IPS-20b (cell line): ENCODE data around the gene SLC2A6.

ENCODE experiments used
- H3K27ac ChIP-seq: one replicate; pipeline ENCODE4 v1.5.1; 2013; ENCODE audit warnings: low read length
- H3K27me3 ChIP-seq: 2 replicates; pipeline ENCODE4 v1.6.1; 2013; ENCODE audit warnings: mild to moderate bottlenecking, low read length, inconsistent platforms; ENCODE audit not compliant: insufficient read depth
- H3K36me3 ChIP-seq: 2 replicates; pipeline ENCODE4 v1.6.1; 2013; ENCODE audit warnings: low read depth, mild to moderate bottlenecking, inconsistent platforms, low read length, moderate library complexity; ENCODE audit not compliant: insufficient read depth
- H3K4me1 ChIP-seq: 2 replicates; pipeline ENCODE4 v1.6.1; 2013; ENCODE audit warnings: mild to moderate bottlenecking, control low read depth, inconsistent platforms, low read length, moderate library complexity; ENCODE audit not compliant: insufficient read depth
- H3K4me3 ChIP-seq: 2 replicates; pipeline ENCODE4 v1.5.1; 2013; ENCODE audit warnings: mild to moderate bottlenecking, low read length, inconsistent platforms
- H3K9ac ChIP-seq: 2 replicates; pipeline ENCODE4 v1.6.1; 2013; ENCODE audit warnings: low read depth, mild to moderate bottlenecking, inconsistent platforms, low read length, moderate library complexity
- H3K9me3 ChIP-seq: 2 replicates; pipeline ENCODE4 v1.6.1; 2013; ENCODE audit warnings: mild to moderate bottlenecking, low read depth, low read length, inconsistent platforms; ENCODE audit not compliant: insufficient read depth

The SLC2A6 gene

DNA sequence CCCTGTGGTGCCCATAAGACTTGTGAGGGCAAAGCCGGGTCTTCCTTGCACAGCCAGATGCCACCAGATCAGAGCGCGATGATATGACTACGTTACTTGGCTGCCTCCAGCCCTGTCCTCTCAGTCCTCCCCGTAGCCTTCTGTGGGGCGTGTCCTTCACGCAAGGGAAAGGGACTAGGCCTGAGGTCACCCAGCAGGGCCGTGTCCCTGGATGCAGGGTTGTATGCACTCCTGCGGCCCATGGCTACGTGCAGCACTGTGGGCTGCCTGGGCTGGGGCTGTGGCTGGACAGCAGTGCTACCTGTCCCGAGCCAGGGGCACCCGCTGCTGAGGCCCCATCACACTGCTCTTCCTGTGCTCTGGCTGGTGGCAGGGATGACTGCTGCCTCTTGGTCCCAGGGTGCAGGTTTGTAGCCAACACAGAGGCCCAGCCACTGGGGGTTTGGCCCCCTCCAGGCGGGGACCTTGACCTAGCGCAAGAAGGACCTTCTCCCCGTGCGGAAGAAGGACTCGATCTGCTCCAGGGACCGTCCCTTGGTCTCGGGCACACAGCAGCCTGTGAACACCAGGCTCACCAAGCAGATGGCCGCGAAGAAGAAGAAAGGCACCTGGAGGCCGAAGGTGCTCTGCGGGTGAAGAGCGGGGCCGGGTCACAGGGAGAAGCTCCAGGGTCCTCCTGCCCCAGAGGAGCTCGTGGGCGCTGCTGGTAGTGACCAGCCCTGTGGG lies 7.2 kb downstream of the SLC2A6 start:
- Histone ChIP-seq H3K4me3 (no peak overlapping the region), H3K27ac (no peak overlapping the region), H3K27me3 (no peaks in the 10 kb centered on the region), H3K4me1 (no peaks in the 10 kb centered on the region), H3K36me3 (peaks cover 21% of the 10 kb centered on the region; the same call in 1 of the 2 replicates), H3K9me3 (no peaks in the 10 kb centered on the region), H3K9ac (no peak overlapping the region)

DNA sequence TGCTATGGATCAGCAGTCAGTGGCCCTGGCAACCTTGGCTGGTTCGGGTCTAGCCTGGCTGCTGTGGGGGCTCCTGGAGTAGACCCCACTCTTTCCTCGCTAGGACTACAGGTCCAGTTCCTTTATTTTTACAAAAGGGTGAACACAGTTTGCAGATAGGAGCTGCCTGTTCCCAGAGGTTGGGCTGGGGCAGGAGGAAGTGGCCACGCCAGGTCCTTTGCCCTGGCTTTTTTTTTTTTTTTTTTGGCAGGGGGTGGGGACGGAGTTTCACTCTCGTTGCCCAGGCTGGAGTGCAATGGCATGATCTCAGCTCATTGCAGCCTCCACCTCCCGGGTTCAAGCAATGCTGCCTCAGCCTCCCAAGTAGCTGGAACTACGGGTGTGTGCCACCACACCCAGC lies 7.9 kb downstream of the SLC2A6 start:
- no peaks in the 10 kb centered on the region for H3K4me1 ChIP-seq
- H3K27me3 ChIP-seq = no peaks in the 10 kb centered on the region
- peaks cover 20% of the 10 kb centered on the region; the same call in 1 of the 2 replicates for H3K36me3 ChIP-seq
- no peak overlapping the region for H3K4me3 ChIP-seq
- no peak overlapping the region for H3K27ac ChIP-seq
- no peaks in the 10 kb centered on the region for H3K9me3 ChIP-seq
- H3K9ac ChIP-seq = no peak overlapping the region

DNA sequence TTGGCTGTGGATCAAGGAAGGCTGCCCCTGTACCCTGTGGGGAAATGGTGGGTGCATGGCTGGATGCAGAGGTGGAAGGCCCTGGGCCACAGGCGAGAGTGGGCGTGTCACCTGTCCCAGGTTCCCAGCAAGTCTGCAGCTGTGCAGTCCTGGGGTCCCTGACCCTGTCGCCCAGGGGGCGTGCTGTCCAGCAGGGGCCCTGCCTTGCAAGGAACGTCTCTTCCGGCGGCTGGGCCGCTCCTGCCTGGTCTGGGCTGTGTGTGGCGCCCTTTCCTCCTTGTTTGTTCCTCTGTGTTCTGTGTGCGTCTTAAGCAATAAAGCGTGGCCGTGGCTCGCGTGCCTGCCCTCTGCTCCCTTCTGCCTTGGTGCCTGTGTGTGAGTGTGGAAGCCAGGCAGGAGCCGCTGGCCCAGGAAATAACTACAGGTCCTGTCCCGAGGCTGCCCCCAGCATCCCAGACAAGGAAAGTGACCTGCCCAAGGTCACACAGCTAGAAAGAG lies 8.4 kb downstream of the SLC2A6 start:
- Histone ChIP-seq H3K36me3 (peaks cover 20% of the 10 kb centered on the region), H3K4me1 (no peaks in the 10 kb centered on the region), H3K27ac (no peak overlapping the region), H3K4me3 (no peak overlapping the region), H3K27me3 (no peaks in the 10 kb centered on the region), H3K9me3 (no peaks in the 10 kb centered on the region), H3K9ac (no peak overlapping the region)

DNA sequence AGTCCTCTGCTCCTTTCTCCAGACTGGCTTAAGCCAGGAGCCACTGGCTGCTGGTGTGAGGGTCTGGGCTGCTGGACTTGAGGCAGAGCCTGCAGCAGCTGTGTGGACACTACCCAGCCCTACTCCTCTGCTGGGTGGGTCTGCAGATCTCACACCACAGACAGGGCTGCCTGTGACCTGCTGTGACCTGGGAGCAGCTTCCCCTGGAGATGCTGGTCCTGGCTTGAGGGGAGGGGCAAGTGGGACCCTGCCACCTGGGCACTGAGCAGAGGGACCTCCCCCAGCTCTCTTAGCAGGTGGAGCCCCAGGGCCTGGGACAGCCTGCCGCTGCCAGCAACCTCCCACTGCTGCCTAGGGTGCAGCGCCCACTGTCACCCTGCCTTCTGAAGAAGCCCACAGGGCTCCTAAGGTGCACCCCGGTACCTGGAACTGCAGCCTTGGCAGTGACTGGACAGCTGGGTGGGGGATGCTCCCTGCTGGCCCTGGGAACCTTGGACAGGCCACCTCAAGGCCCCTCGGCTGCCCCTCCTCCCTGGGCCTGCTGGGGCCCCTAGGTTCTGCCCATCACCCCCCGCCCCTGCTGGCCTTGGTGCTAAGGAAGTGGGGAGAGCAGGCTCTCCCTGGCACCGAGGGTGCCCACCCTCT lies 10.0 kb downstream of the SLC2A6 start:
- H3K4me1 ChIP-seq = no peaks in the 10 kb centered on the region
- no peak overlapping the region for H3K27ac ChIP-seq
- H3K4me3 ChIP-seq = no peak overlapping the region
- H3K27me3 ChIP-seq = no peaks in the 10 kb centered on the region
- H3K9me3 ChIP-seq = no peaks in the 10 kb centered on the region
- H3K9ac ChIP-seq = no peak overlapping the region
- peaks cover 13% of the 10 kb centered on the region for H3K36me3 ChIP-seq

DNA sequence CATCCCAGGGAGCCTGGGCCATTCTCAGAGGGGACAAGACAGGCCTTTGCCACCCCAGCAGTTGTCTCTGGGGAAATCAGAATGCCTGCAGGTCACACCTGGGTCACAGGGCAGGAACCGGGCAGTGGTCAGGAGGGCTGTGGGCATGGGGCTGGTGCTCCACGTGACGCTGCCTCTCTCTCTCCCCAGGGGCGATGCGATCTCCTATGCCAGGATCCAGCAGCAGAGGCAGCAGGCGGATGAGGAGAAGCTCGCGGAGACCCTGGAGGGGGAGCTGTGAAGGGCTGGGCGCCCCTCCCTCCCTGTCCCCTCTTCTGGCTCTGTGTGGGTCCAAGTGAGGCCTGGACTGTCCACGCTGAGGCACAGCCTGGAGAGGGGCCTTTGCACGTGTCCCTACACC lies 10.5 kb downstream of the SLC2A6 start:
- H3K4me1 ChIP-seq = no peaks in the 10 kb centered on the region
- H3K36me3 ChIP-seq = peaks cover 9% of the 10 kb centered on the region
- H3K9ac ChIP-seq = no peak overlapping the region
- no peak overlapping the region for H3K27ac ChIP-seq
- H3K9me3 ChIP-seq = no peaks in the 10 kb centered on the region
- no peak overlapping the region for H3K4me3 ChIP-seq
- H3K27me3 ChIP-seq = no peaks in the 10 kb centered on the region

DNA sequence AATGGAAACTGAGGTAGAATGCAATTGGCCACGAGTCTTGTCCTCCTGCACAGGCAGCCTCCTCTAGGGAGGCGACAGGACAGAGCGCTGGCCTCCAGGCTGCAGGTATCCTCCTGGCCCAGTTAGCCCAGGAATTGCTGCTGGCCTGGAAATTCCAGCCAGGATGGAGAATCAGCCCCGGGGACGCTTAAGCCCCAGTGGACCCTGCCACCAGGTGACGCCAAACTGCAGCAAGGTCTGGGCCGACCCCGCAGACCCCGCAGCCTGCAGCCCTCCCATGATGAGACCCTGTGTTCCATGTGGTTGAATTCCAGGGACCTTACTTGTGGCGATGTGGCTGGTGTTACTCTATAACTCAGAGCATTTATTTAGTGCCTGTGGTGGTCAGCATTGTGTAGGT lies 11.8 kb downstream of the SLC2A6 start:
- H3K27ac ChIP-seq = no peak overlapping the region

DNA sequence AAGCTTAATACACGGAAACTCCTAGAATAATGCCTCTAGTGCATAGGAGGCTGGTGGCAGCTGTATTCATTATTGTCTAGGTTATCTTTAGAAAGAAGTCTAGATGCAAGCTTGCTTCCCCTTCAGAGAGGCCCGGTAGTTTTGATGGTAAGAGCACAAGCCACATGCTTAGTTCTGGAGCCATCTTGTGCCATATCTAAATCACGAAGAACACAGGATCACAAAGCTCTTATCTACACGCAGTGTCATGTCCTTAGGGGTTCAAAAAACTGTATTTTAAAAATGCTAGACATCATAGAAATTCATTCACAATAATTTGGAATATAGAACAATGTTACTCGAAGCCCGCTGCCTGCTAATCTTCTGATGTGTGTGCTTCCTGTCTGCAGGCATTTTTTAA lies 12.9 kb downstream of the SLC2A6 start:
- Histone ChIP-seq H3K4me1 (peaks cover 3% of the 10 kb centered on the region), H3K36me3 (peaks cover 9% of the 10 kb centered on the region), H3K27me3 (no peaks in the 10 kb centered on the region), H3K27ac (no peak overlapping the region), H3K9me3 (no peaks in the 10 kb centered on the region), H3K4me3 (no peak overlapping the region), H3K9ac (no peak overlapping the region)

More for the DNA sequence above, 11.8 kb downstream of the SLC2A6 start:
- no peaks in the 10 kb centered on the region for H3K27me3 ChIP-seq
- no peaks in the 10 kb centered on the region for H3K4me1 ChIP-seq
- H3K9ac ChIP-seq = no peak overlapping the region
- H3K4me3 ChIP-seq = no peak overlapping the region
- H3K9me3 ChIP-seq = no peaks in the 10 kb centered on the region
- H3K36me3 ChIP-seq = peaks cover 9% of the 10 kb centered on the region

DNA sequence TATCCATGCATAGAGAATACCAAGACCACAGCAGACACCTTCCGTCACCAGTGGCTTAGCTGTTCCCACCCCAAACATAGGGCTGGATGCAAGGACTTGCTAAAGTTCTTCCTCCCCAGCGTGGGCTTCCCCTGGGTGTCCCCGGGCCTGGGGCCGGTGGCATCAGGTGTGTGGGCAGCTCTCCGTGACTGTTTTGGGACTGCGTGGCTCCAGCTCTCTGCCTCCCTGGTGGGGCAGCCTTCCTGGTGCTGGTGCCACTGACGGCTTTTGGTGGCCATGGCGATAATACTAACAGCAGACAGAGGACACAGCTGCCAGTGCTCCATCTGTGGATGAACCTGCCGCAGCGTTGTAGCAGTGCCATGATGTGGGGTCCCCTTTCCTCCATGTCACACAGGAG lies 14.3 kb downstream of the SLC2A6 start:
- Histone ChIP-seq H3K27me3 (no peaks in the 10 kb centered on the region), H3K9ac (no peak overlapping the region), H3K4me3 (no peak overlapping the region), H3K9me3 (no peaks in the 10 kb centered on the region), H3K4me1 (peaks cover 7% of the 10 kb centered on the region), H3K36me3 (peaks cover 9% of the 10 kb centered on the region), H3K27ac (no peak overlapping the region)

DNA sequence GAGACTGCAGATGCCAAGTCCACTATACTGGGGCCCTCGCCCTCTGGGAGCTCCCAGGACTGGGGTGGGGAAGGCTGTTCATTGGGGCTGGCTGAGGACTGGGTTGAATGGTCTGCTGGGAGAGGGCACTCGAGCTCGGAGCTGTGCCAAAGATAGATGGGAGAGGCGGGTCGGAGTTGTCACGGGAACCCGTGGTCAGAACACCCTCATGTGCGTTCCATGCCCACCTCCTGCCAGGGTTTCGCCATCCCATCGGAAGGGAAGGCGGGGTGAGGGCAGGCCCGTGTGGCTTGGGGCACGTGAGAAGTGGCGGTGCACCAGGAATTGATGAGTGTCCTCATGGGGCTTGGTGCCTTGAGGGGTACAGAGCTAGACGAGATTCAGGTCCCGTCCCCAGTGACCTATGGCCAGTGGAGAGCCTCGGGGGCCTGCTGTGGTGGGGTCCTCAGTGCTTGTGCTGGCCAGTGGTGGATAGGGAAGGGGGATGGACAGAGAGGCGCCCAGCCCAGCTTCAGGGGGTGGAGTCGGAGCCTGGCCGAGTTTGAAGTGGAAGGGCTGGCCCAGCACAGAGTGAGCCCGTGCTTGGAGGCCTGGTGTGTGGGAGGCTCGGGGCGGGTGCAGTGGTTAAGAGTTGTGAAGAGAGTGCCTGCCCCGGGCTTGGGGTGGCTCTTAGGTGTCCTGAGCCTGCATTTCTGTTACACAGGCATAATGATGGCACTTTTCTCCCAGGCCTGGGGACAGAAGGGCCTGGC lies 14.9 kb downstream of the SLC2A6 start:
- Histone ChIP-seq H3K36me3 (peaks cover 9% of the 10 kb centered on the region), H3K9me3 (no peaks in the 10 kb centered on the region), H3K9ac (no peak overlapping the region), H3K4me3 (no peak overlapping the region), H3K4me1 (peaks cover 7% of the 10 kb centered on the region), H3K27me3 (no peaks in the 10 kb centered on the region), H3K27ac (no peak overlapping the region)

DNA sequence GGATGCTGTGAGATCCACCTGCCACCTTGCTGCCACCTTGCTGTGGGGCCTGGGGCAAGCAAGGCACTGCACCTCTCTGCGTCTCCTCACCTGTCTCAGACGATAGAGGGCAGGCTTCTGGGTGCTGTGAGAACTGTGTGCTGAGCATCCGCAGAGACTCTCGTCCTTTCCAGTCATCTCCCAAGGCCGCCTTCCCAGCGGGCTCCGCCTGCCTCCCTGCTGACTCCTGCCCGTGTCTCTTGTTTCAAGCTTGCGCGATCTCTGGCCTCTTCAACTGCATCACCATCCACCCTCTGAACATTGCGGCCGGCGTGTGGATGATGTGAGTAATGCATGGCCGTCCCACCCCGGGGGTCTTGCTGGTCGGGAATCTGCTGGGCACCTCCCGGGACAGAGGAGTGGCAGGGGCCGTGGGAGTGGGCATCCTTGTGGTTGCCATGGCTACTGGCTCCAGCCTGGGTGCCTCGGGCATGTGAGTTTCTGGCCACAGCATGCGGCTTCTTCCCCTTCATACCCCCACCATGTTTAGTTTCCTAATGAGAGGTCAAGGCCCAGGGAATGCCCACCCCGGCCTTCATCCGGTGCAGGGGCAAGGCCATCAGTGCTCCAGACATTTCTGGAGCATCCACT lies 15.6 kb downstream of the SLC2A6 start:
- Histone ChIP-seq H3K27me3 (peaks cover 4% of the 10 kb centered on the region; the same call in 1 of the 2 replicates), H3K36me3 (peaks cover 9% of the 10 kb centered on the region), H3K4me1 (peaks cover 7% of the 10 kb centered on the region), H3K9me3 (no peaks in the 10 kb centered on the region), H3K9ac (no peak overlapping the region), H3K4me3 (no peak overlapping the region), H3K27ac (no peak overlapping the region)

DNA sequence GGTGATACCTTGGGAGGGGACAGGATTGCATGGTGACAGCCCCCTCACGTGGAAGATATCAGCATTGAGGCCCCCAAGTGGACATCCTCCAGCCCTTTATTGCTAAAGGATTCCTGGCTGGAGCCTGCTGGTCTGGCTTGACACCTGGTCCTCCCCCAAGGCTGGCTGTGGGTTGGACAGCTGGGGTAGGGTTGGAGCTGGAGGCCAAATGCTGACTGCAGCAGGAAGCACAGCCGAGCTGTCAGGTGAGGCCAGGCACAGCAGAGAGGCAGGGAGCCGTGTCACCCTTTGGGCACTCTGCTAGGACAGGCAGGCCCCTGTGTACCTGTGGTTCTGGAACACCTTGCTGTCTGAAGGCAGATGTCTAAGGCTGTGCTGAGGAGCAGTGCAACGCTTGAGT lies 16.9 kb downstream of the SLC2A6 start:
- peaks cover 4% of the 10 kb centered on the region; the same call in 1 of the 2 replicates for H3K27me3 ChIP-seq
- H3K9me3 ChIP-seq = no peaks in the 10 kb centered on the region
- H3K4me1 ChIP-seq = peaks cover 7% of the 10 kb centered on the region
- H3K27ac ChIP-seq = no peak overlapping the region
- peaks cover 9% of the 10 kb centered on the region for H3K36me3 ChIP-seq
- H3K9ac ChIP-seq = no peak overlapping the region
- H3K4me3 ChIP-seq = no peak overlapping the region
